IMR-90 (cell line): Measurements from ENCODE around the gene AKAP13. TPM values are rescaled to one million over a fixed set of nuclear protein-coding genes. Genes with fewer than 3 reads are reported as not detected.

Experiments
- ATAC-seq: fragments of 200-7000 bp; cut with Tn5 transposase; 2 replicates; pipeline ENCODE4 v1.9.1; 2020; ENCODE audit warnings: low read depth, mild to moderate bottlenecking, moderate library complexity
- BruUV-seq: library from RNA; stranded (reverse); fragments of 400-500 nt; replicated peaks from 2 replicates; lab custom pipeline; 2021; lab: Mats Ljungman, UMichigan
- CTCF ChIA-PET: fragments of 300-600 bp; formaldehyde crosslinking; extraction: SDS; loops from one replicate; lab custom pipeline; 2021; ENCODE audit warnings: antibody characterized with exemption; lab: Yijun Ruan, JAX
- POLR2A ChIA-PET: fragments of 300-600 bp; sonication (Branson Sonifier 250); formaldehyde crosslinking; loops from one replicate; lab custom pipeline; 2022; ENCODE audit warnings: antibody characterized with exemption; ENCODE audit not compliant: unreplicated experiment; lab: Charles Lee
- DNase-seq: peaks from one replicate; pipeline ENCODE4 v3.0.0; 2013
- H2AFZ ChIP-seq: replicated peaks from 2 replicates; pipeline ENCODE3; 2013; ENCODE audit warnings: low read length, mild to moderate bottlenecking; ENCODE audit not compliant: poor library complexity
- H2AK5ac ChIP-seq: 2 replicates; pipeline ENCODE4 v1.6.1; 2013; ENCODE audit warnings: low read depth, low read length, inconsistent platforms
- H2AK9ac ChIP-seq: replicated peaks from 2 replicates; pipeline ENCODE3; 2013; ENCODE audit warnings: mild to moderate bottlenecking, low read depth, low read length, moderate library complexity; ENCODE audit not compliant: poor library complexity
- H2BK120ac ChIP-seq: 2 replicates; pipeline ENCODE4 v1.6.1; 2013; ENCODE audit warnings: low read depth, low read length, inconsistent platforms
- H2BK15ac ChIP-seq: 3 replicates; pipeline ENCODE4 v1.6.1; 2013; ENCODE audit warnings: low read depth, low read length, inconsistent platforms
- H2BK20ac ChIP-seq: 2 replicates; pipeline ENCODE4 v1.6.1; 2013; ENCODE audit warnings: low read depth, mild to moderate bottlenecking, inconsistent platforms, low read length, moderate library complexity
- H2BK5ac ChIP-seq: 2 replicates; pipeline ENCODE4 v1.6.1; 2013; ENCODE audit warnings: mild to moderate bottlenecking, low read depth, low read length, inconsistent platforms; ENCODE audit not compliant: poor library complexity, severe bottlenecking
- H3K14ac ChIP-seq: replicated peaks from 2 replicates; pipeline ENCODE4 v1.6.1; 2013; ENCODE audit warnings: low read depth, low read length, inconsistent platforms
- H3K18ac ChIP-seq: 2 replicates; pipeline ENCODE4 v1.6.1; 2013; ENCODE audit warnings: low read depth, low read length, control low read depth
- H3K23ac ChIP-seq: 2 replicates; pipeline ENCODE4 v1.6.1; 2013; ENCODE audit warnings: low read depth, low read length, inconsistent platforms
- H3K27ac ChIP-seq: 2 replicates; pipeline ENCODE4 v1.5.1; 2013; ENCODE audit warnings: mild to moderate bottlenecking, control low read depth, low read length; ENCODE audit not compliant: insufficient read depth
- H3K27me3 ChIP-seq: 2 replicates; pipeline ENCODE4 v1.6.1; 2013; ENCODE audit warnings: low read length; ENCODE audit not compliant: control insufficient read depth, insufficient read depth
- H3K36me3 ChIP-seq: 2 replicates; pipeline ENCODE4 v1.6.1; 2013; ENCODE audit warnings: low read length, mixed read lengths; ENCODE audit not compliant: control insufficient read depth, insufficient read depth
- H3K4ac ChIP-seq: 2 replicates; pipeline ENCODE4 v1.6.1; 2013; ENCODE audit warnings: low read depth, low read length, inconsistent platforms
- H3K4me1 ChIP-seq: 2 replicates; pipeline ENCODE4 v1.6.1; 2013; ENCODE audit warnings: low read length, mixed read lengths; ENCODE audit not compliant: control insufficient read depth, insufficient read depth
- H3K4me2 ChIP-seq: 2 replicates; pipeline ENCODE4 v1.6.1; 2013; ENCODE audit warnings: low read depth, mild to moderate bottlenecking, control low read depth, low read length, moderate library complexity
- H3K4me3 ChIP-seq: 2 replicates; pipeline ENCODE4 v1.5.1; 2013; ENCODE audit warnings: low read depth, mild to moderate bottlenecking, control low read depth, low read length, moderate library complexity; ENCODE audit not compliant: insufficient read depth
- H3K56ac ChIP-seq: 2 replicates; pipeline ENCODE4 v1.6.1; 2013; ENCODE audit warnings: low read length, inconsistent platforms; ENCODE audit not compliant: insufficient read depth; ENCODE audit errors: extremely low read depth
- H3K79me1 ChIP-seq, 2 experiments: 2 replicates each; pipeline ENCODE4 v1.6.1; 2013; ENCODE audit warnings: low read length in 2 of 2, inconsistent platforms in 1 of 2, low read depth in 1 of 2
- H3K9ac ChIP-seq: 2 replicates; pipeline ENCODE4 v1.6.1; 2013; ENCODE audit warnings: low read depth, low read length, control low read depth
- H3K9me1 ChIP-seq: 2 replicates; pipeline ENCODE4 v1.6.1; 2013; ENCODE audit warnings: low read length, inconsistent platforms; ENCODE audit not compliant: insufficient read depth
- H3K9me3 ChIP-seq: 2 replicates; pipeline ENCODE4 v1.6.1; 2013; ENCODE audit warnings: low read length; ENCODE audit not compliant: control insufficient read depth, insufficient read depth
- H4K20me1 ChIP-seq: 2 replicates; pipeline ENCODE4 v1.6.1; 2013; ENCODE audit warnings: low read length, inconsistent platforms; ENCODE audit not compliant: insufficient read depth
- H4K5ac ChIP-seq: 2 replicates; pipeline ENCODE4 v1.6.1; 2013; ENCODE audit warnings: mild to moderate bottlenecking, low read depth, low read length, control low read depth
- H4K8ac ChIP-seq, 2 experiments: 2 replicates each; pipeline ENCODE4 v1.6.1; 2013; ENCODE audit warnings: low read depth in 2 of 2, low read length in 2 of 2, control low read depth in 1 of 2, inconsistent platforms in 1 of 2
- H4K91ac ChIP-seq: 2 replicates; pipeline ENCODE4 v1.6.1; 2013; ENCODE audit warnings: low read depth, low read length, inconsistent platforms; ENCODE audit not compliant: insufficient read depth
- BHLHE40 ChIP-seq: fragments of 150-350 bp; IDR thresholded peaks from 2 replicates; pipeline ENCODE4 v1.6.1; 2016; ENCODE audit warnings: mild to moderate bottlenecking, low read depth, low read length
- CHD1 ChIP-seq: IDR thresholded peaks from 2 replicates; pipeline ENCODE4 v1.6.1; 2012; ENCODE audit warnings: low read depth, low read length, improper control_type of control experiment
- ELK1 ChIP-seq: fragments of 150-350 bp; IDR thresholded peaks from 2 replicates; pipeline ENCODE4 v1.6.1; 2016; ENCODE audit warnings: low read depth, mild to moderate bottlenecking, low read length, moderate library complexity, borderline replicate concordance
- FOS ChIP-seq: fragments of 150-350 bp; IDR thresholded peaks from 2 replicates; pipeline ENCODE4 v1.6.1; 2016; ENCODE audit warnings: low read depth, low read length
- MAFK ChIP-seq: IDR thresholded peaks from 2 replicates; pipeline ENCODE4 v1.6.1; 2012; ENCODE audit warnings: low read depth, low read length, improper control_type of control experiment
- MAZ ChIP-seq: IDR thresholded peaks from 2 replicates; pipeline ENCODE4 v1.6.1; 2012; ENCODE audit warnings: low read depth, mild to moderate bottlenecking, low read length, improper control_type of control experiment, moderate library complexity, borderline replicate concordance
- MXI1 ChIP-seq: IDR thresholded peaks from 2 replicates; pipeline ENCODE4 v1.6.1; 2012; ENCODE audit warnings: low read depth, mild to moderate bottlenecking, low read length, moderate library complexity, borderline replicate concordance
- NFE2L2 ChIP-seq: fragments of 150-350 bp; IDR thresholded peaks from 2 replicates; pipeline ENCODE4 v1.6.1; 2016; ENCODE audit warnings: low read depth, mild to moderate bottlenecking, low read length
- POLR2A ChIP-seq: IDR thresholded peaks from 2 replicates; pipeline ENCODE4 v1.6.1; 2012; ENCODE audit warnings: mild to moderate bottlenecking, low read depth, low read length
- RCOR1 ChIP-seq: IDR thresholded peaks from 2 replicates; pipeline ENCODE4 v1.6.1; 2012; ENCODE audit warnings: mild to moderate bottlenecking, low read length, improper control_type of control experiment; ENCODE audit not compliant: insufficient replicate concordance
- RFX5 ChIP-seq: IDR thresholded peaks from 2 replicates; pipeline ENCODE4 v1.8.0; 2012; ENCODE audit warnings: low read depth, mild to moderate bottlenecking, low read length, moderate library complexity
- SMC3 ChIP-seq: fragments of 150-350 bp; IDR thresholded peaks from 2 replicates; pipeline ENCODE4 v1.6.1; 2016; ENCODE audit warnings: low read depth, mild to moderate bottlenecking, antibody characterized with exemption, low read length, moderate library complexity
- USF2 ChIP-seq: fragments of 150-350 bp; IDR thresholded peaks from 2 replicates; pipeline ENCODE4 v1.6.1; 2017; ENCODE audit warnings: mild to moderate bottlenecking, antibody characterized with exemption, low read length, low read depth
- WGBS, 2 experiments: methylation state at CpG; one replicate each; pipeline versions ENCODE4 v1.1.5 to v1.1.7; 2013; ENCODE audit warnings: missing lambda C conversion rate in 2 of 2; ENCODE audit not compliant: insufficient read length in 1 of 2; ENCODE audit errors: extremely low coverage in 2 of 2; 5-methylcytosine and 5-hydroxymethylcytosine counted together
- dilution Hi-C: fragments of 300-500 bp; cut with HindIII; formaldehyde crosslinking; loops from one replicate; pipeline ENCODE4 v1.14.3; 2018; ENCODE audit warnings: low sequenced_read_pairs; ENCODE audit not compliant: unreplicated experiment
- in situ Hi-C: fragments of 300-500 bp; cut with MboI; formaldehyde crosslinking; loops from 3 replicates; pipeline ENCODE4 v1.14.3; 2019; ENCODE audit warnings: low sequenced_read_pairs, inconsistent platforms, mixed read lengths
- intact Hi-C: fragments of 100-400 bp; cut with micrococcal nuclease; formaldehyde crosslinking; loops from 2 replicates; pipeline ENCODE4 v1.10.0; 2022
- polyA plus RNA-seq, 3 experiments: library from polyadenylated mRNA; depleted of rRNA; stranded (reverse); fragments of >200 nt; gene quantifications; 2 replicates each; pipeline ENCODE4 v1.2.3, GENCODE V29; 2012; ENCODE audit warnings: low replicate concordance in 1 of 3
- total RNA-seq: library from RNA; depleted of rRNA; stranded (reverse); fragments of >200 nt; gene quantifications from 2 replicates; pipeline ENCODE4 v1.2.3, GENCODE V29; 2012

Gene AKAP13
- total and polyA plus RNA-seq, 2 of the 4 experiments (the other 2 are of a cell fraction): 10.4 to 46.4 TPM

GRCh38 chr15:85753261-85753660, 372.9 kb downstream of the AKAP13 start:
- no peak overlapping the region for H2AK9ac ChIP-seq
- no peak overlapping the region for H3K27ac ChIP-seq
- no peak overlapping the region for H2BK15ac ChIP-seq
- no peak overlapping the region for H2AFZ ChIP-seq
- in situ Hi-C loops (no loop called here), dilution Hi-C loops (no loop called here), intact Hi-C loops (no loop called here)
- DNase-seq (no peak), ATAC-seq (no peak)
- no peak overlapping the region for H2BK5ac ChIP-seq
- H2BK120ac ChIP-seq: no peak overlapping the region
- H2BK20ac ChIP-seq: no peak overlapping the region
- H4K8ac ChIP-seq: no peak overlapping the region
- ChIA-PET POLR2A (no interaction called here), CTCF (no interaction called here)
- no peaks in the 10 kb centered on the region for H3K4me1 ChIP-seq
- no peak overlapping the region for H3K23ac ChIP-seq
- 100% methylated on average over 1 of the region's 1 CpG; no CpG with 5 or more reads in 1 of the 2 experiments for WGBS, 2 experiments
- no peaks in the 10 kb centered on the region for H3K79me1 ChIP-seq
- no peaks in the 10 kb centered on the region for H4K20me1 ChIP-seq
- H3K4me3 ChIP-seq: no peak overlapping the region
- TF ChIP-seq FOS (no peak), NFE2L2 (no peak), MAFK (no peak), USF2 (no peak), ELK1 (no peak), RFX5 (no peak), MXI1 (no peak), BHLHE40 (no peak), CHD1 (no peak), POLR2A (no peak), SMC3 (no peak), RCOR1 (no peak), MAZ (no peak)
- H3K36me3 ChIP-seq: peaks cover 2% of the 10 kb centered on the region; the same call in 1 of the 2 replicates
- no peak overlapping the region for H3K9ac ChIP-seq
- BruUV-seq: no TSS peak
- H4K91ac ChIP-seq: no peak overlapping the region
- no peak overlapping the region for H3K4ac ChIP-seq
- no peak overlapping the region for H3K14ac ChIP-seq
- no peak overlapping the region for H2AK5ac ChIP-seq
- no peak overlapping the region for H4K5ac ChIP-seq
- H3K9me3 ChIP-seq: no peaks in the 10 kb centered on the region
- no peak overlapping the region for H3K4me2 ChIP-seq
- no peak overlapping the region for H3K56ac ChIP-seq
- H3K18ac ChIP-seq: no peak overlapping the region
- H3K9me1 ChIP-seq: no peaks in the 10 kb centered on the region
- no peaks in the 10 kb centered on the region for H3K27me3 ChIP-seq
